DND-41 (cell line): ENCODE results near the gene TBC1D5.

Experiments used
- CTCF ChIP-seq: IDR thresholded peaks from 2 replicates; pipeline ENCODE4 v1.5.1; 2012; ENCODE audit warnings: borderline replicate concordance, low read length, moderate library complexity, mild to moderate bottlenecking; ENCODE audit not compliant: poor library complexity, severe bottlenecking; ENCODE audit errors: extremely low read depth
- EZH2 ChIP-seq: IDR thresholded peaks from 3 replicates; pipeline ENCODE4 v1.6.1; 2012; ENCODE audit warnings: borderline replicate concordance, low read depth, mild to moderate bottlenecking, moderate library complexity, low read length, inconsistent platforms; ENCODE audit not compliant: severe bottlenecking

- TF ChIP-seq CTCF (peak; percentile 90), EZH2 (no peak)
Observed at GRCh38 chr3:17233398-17233800, 509.0 kb downstream of the TBC1D5 start.
